A673 (cell line): Measurements from ENCODE around the gene NCLN. TPM values are rescaled to one million over a fixed set of nuclear protein-coding genes. Genes with fewer than 3 reads are reported as not detected.

Source experiments
- BruUV-seq: library from RNA; stranded (reverse); fragments of 400-500 nt; replicated peaks from 2 replicates; lab custom pipeline; 2021; lab: Mats Ljungman, UMichigan
- CTCF ChIA-PET: fragments of 300-600 bp; sonication (Branson Sonifier 250); formaldehyde crosslinking; loops from one replicate; lab custom pipeline; 2022; ENCODE audit warnings: antibody characterized with exemption; lab: Charles Lee
- POLR2A ChIA-PET: fragments of 300-600 bp; sonication (Branson Sonifier 250); formaldehyde crosslinking; loops from one replicate; lab custom pipeline; 2022; ENCODE audit warnings: antibody characterized with exemption; ENCODE audit not compliant: low non-redundant PET; lab: Charles Lee
- DNase-seq: peaks from one replicate; pipeline ENCODE4 v3.0.0-alpha.2; 2015; ENCODE audit warnings: low spot score
- H3K27ac ChIP-seq: fragments of 200-600 bp; sonication (generic); 2 replicates; pipeline ENCODE4 v1.5.1; 2016; ENCODE audit warnings: mixed run types, low read depth, mild to moderate bottlenecking, mixed read lengths, antibody characterized with exemption, low read length; ENCODE audit not compliant: poor library complexity, severe bottlenecking
- H3K27me3 ChIP-seq: fragments of 200-600 bp; sonication (generic); replicated peaks from 2 replicates; pipeline ENCODE4 v1.6.1; 2017; ENCODE audit warnings: mixed run types, low read depth, mild to moderate bottlenecking, mixed read lengths, antibody characterized with exemption, low read length; ENCODE audit not compliant: insufficient read depth, poor library complexity
- H3K36me3 ChIP-seq: fragments of 200-600 bp; sonication (generic); 2 replicates; pipeline ENCODE4 v1.6.1; 2016; ENCODE audit warnings: mixed run types, mild to moderate bottlenecking, mixed read lengths, antibody characterized with exemption, low read length; ENCODE audit not compliant: insufficient read depth, poor library complexity, severe bottlenecking
- H3K4me1 ChIP-seq: fragments of 200-600 bp; sonication (generic); 2 replicates; pipeline ENCODE4 v1.6.1; 2017; ENCODE audit warnings: mixed run types, mild to moderate bottlenecking, mixed read lengths, antibody characterized with exemption, low read length; ENCODE audit not compliant: insufficient read depth, poor library complexity, severe bottlenecking
- H3K4me3 ChIP-seq: fragments of 200-600 bp; sonication (generic); 2 replicates; pipeline ENCODE4 v1.5.1; 2016; ENCODE audit warnings: low read depth, mixed run types, mild to moderate bottlenecking, mixed read lengths, low read length; ENCODE audit not compliant: poor library complexity, severe bottlenecking
- H3K9me3 ChIP-seq: fragments of 200-600 bp; sonication (generic); 2 replicates; pipeline ENCODE4 v1.6.1; 2016; ENCODE audit warnings: mixed run types, low read depth, mild to moderate bottlenecking, mixed read lengths, antibody characterized with exemption, low read length; ENCODE audit not compliant: poor library complexity, severe bottlenecking
- EZH2 ChIP-seq: fragments of 200-600 bp; sonication (generic); IDR thresholded peaks from 2 replicates; pipeline ENCODE4 v1.6.1; 2017; ENCODE audit warnings: borderline replicate concordance, low read depth, mild to moderate bottlenecking, mixed read lengths, antibody characterized with exemption, low read length; ENCODE audit not compliant: poor library complexity, severe bottlenecking
- intact Hi-C: fragments of 100-400 bp; cut with micrococcal nuclease; formaldehyde crosslinking; loops from one replicate; pipeline ENCODE4 v1.10.0; 2022; ENCODE audit not compliant: unreplicated experiment
- total RNA-seq: library from RNA; stranded (reverse); gene quantifications from 2 replicates; pipeline ENCODE4 v1.2.3, GENCODE V29; 2021
- TF ChIP-seq, protein P1 (sequence below): fragments of 300-800, 200-600 bp; sonication (generic); conservative IDR thresholded peaks from 2 replicates; pipeline ENCODE4 v1.5.1; 2017; ENCODE audit warnings: low read depth, mild to moderate bottlenecking, antibody characterized with exemption, low read length, moderate library complexity, mixed read lengths

Gene NCLN
- total RNA-seq, 1 experiment from 2014 or later = 122 TPM

- ChIA-PET CTCF (no interaction called here), POLR2A (no interaction called here)
- peaks cover 5% of the 10 kb centered on the region for H3K4me1 ChIP-seq
- H3K9me3 ChIP-seq = no peaks in the 10 kb centered on the region
- no TSS peak for BruUV-seq
- no peaks in the 10 kb centered on the region for H3K27me3 ChIP-seq
- TF ChIP-seq EZH2 = no peak
- TF ChIP-seq, protein P1, sequence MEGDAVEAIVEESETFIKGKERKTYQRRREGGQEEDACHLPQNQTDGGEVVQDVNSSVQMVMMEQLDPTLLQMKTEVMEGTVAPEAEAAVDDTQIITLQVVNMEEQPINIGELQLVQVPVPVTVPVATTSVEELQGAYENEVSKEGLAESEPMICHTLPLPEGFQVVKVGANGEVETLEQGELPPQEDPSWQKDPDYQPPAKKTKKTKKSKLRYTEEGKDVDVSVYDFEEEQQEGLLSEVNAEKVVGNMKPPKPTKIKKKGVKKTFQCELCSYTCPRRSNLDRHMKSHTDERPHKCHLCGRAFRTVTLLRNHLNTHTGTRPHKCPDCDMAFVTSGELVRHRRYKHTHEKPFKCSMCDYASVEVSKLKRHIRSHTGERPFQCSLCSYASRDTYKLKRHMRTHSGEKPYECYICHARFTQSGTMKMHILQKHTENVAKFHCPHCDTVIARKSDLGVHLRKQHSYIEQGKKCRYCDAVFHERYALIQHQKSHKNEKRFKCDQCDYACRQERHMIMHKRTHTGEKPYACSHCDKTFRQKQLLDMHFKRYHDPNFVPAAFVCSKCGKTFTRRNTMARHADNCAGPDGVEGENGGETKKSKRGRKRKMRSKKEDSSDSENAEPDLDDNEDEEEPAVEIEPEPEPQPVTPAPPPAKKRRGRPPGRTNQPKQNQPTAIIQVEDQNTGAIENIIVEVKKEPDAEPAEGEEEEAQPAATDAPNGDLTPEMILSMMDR = no peak
- no peaks in the 10 kb centered on the region for H3K36me3 ChIP-seq
- DNase-seq = peak; percentile 76
- intact Hi-C loops = no loop called here
- H3K4me3 ChIP-seq = no peak overlapping the region
- H3K27ac ChIP-seq = no peak overlapping the region
These were observed 58.3 kb downstream of the NCLN start for GRCh38 chr19:3243819-3244700.

DNA sequence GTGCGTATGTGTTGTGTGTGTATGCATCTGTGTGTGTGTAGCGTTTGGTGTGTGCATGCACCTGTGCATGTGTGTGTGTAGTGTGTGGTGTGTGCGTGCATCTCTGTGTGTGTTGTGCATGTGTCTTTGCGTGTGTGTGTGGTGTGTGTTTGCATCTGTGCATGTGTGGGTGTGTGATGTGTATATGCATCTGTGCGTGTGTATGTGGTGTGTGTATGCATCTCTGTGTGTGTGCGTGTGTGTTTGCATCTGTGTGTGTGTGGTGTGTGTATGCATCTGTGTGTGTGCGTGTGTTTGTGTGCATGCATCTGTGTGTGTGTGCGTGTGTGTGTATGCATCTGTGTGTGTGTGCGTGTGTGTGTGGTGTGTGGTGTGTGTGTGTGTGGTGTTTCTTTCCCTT is 59.3 kb downstream of the NCLN start:
- H3K4me3 ChIP-seq = no peak overlapping the region
- ChIA-PET POLR2A (no interaction called here), CTCF (interaction anchor here (0.6 kb wide), 1 partner anchor 259 kb away, joined by 7 read pairs; no protein-coding TSS in a partner anchor)
- no peak overlapping the region for H3K27ac ChIP-seq
- no TSS peak for BruUV-seq
- no peaks in the 10 kb centered on the region for H3K9me3 ChIP-seq
- peaks cover 11% of the 10 kb centered on the region for H3K4me1 ChIP-seq
- H3K27me3 ChIP-seq = no peaks in the 10 kb centered on the region
- intact Hi-C loops = no loop called here
- TF ChIP-seq, protein P1 = no peak
- TF ChIP-seq EZH2 = no peak
- DNase-seq = no peak
- H3K36me3 ChIP-seq = no peaks in the 10 kb centered on the region

- Histone ChIP-seq H3K4me1 (peaks cover 11% of the 10 kb centered on the region), H3K27me3 (no peaks in the 10 kb centered on the region), H3K9me3 (peaks cover 6% of the 10 kb centered on the region), H3K27ac (peak overlapping the region; percentile 72), H3K36me3 (no peaks in the 10 kb centered on the region), H3K4me3 (peak overlapping the region; percentile 27)
- TF ChIP-seq EZH2 = no peak
- TF ChIP-seq, protein P1 = no peak
- BruUV-seq = no TSS peak
- ChIA-PET CTCF (interaction anchor here (0.6 to 1.1 kb wide), 2 partner anchors 19 to 412 kb away, joined by 4 read pairs; no protein-coding TSS in a partner anchor), POLR2A (no interaction called here)
- peak; percentile 75 for DNase-seq
- intact Hi-C loops = no loop called here
These were observed 63.1 kb downstream of the NCLN start for GRCh38 chr19:3248728-3249326.
